Panc1 (cell line): ENCODE measurements around the gene PMCH. TPM values are rescaled to one million over a fixed set of nuclear protein-coding genes. Genes with fewer than 3 reads are reported as not detected.

Experiments used
- ATAC-seq: fragments of 200-7000 bp; cut with Tn5 transposase; 2 replicates; pipeline ENCODE4 v1.9.1; 2020; ENCODE audit warnings: mild to moderate bottlenecking, moderate library complexity
- BruUV-seq: library from RNA; stranded (reverse); fragments of 400-500 nt; replicated peaks from 2 replicates; lab custom pipeline; 2021; lab: Mats Ljungman, UMichigan
- CTCF ChIA-PET: fragments of 300-600 bp; sonication (Branson Sonifier 250); formaldehyde crosslinking; loops from one replicate; lab custom pipeline; 2022; ENCODE audit warnings: antibody characterized with exemption; lab: Charles Lee
- POLR2A ChIA-PET: fragments of 300-600 bp; sonication (Branson Sonifier 250); formaldehyde crosslinking; loops from one replicate; lab custom pipeline; 2022; ENCODE audit warnings: antibody characterized with exemption; lab: Charles Lee
- DNase-seq: peaks from one replicate; pipeline ENCODE4 v3.0.0-alpha.2; 2010; ENCODE audit warnings: low read depth, low spot score
- H3K27ac ChIP-seq: 2 replicates; pipeline ENCODE4 v1.5.1; 2011; ENCODE audit warnings: mild to moderate bottlenecking, low read length, inconsistent platforms
- H3K27me3 ChIP-seq: fragments of 200-500 bp; sonication (Bioruptor generic); 2 replicates; pipeline ENCODE4 v1.6.0; 2014; ENCODE audit warnings: low read length, inconsistent platforms; ENCODE audit not compliant: control insufficient read depth, insufficient read depth
- H3K36me3 ChIP-seq: fragments of 200-500 bp; sonication (Bioruptor generic); 2 replicates; pipeline ENCODE4 v1.5.1; 2014; ENCODE audit warnings: inconsistent platforms, mild to moderate bottlenecking, low read length, moderate library complexity; ENCODE audit not compliant: control insufficient read depth, insufficient read depth
- H3K4me1 ChIP-seq: 2 replicates; pipeline ENCODE4 v1.5.1; 2011; ENCODE audit warnings: inconsistent platforms, mild to moderate bottlenecking, low read length, moderate library complexity; ENCODE audit not compliant: control insufficient read depth, insufficient read depth
- H3K4me3 ChIP-seq, 2 experiments: 2 replicates each; pipeline ENCODE4 v1.5.1; 2011 to 2012; ENCODE audit warnings: low read depth in 2 of 2, low read length in 2 of 2, mild to moderate bottlenecking in 2 of 2, inconsistent platforms in 1 of 2, moderate library complexity in 1 of 2
- H3K9me3 ChIP-seq: fragments of 200-500 bp; sonication (Bioruptor generic); 2 replicates; pipeline ENCODE4 v1.5.1; 2014; ENCODE audit warnings: low read depth, mild to moderate bottlenecking, inconsistent platforms, low read length, moderate library complexity; ENCODE audit not compliant: control insufficient read depth, insufficient read depth
- CTCF ChIP-seq: fragments of 450-650 bp; IDR thresholded peaks from 2 replicates; pipeline ENCODE4 v1.5.1; 2017; ENCODE audit warnings: mild to moderate bottlenecking
- POLR2AphosphoS5 ChIP-seq: IDR thresholded peaks from 2 replicates; pipeline ENCODE4 v1.6.1; 2012; ENCODE audit warnings: mild to moderate bottlenecking, low read depth, low read length, moderate library complexity
- REST ChIP-seq, 2 experiments: IDR thresholded peaks; 2 replicates each; pipeline ENCODE4 v1.6.1; 2011 to 2012; ENCODE audit warnings: low read depth in 2 of 2, control low read depth in 1 of 2, low read length in 1 of 2, mild to moderate bottlenecking in 1 of 2, moderate library complexity in 1 of 2; ENCODE audit not compliant: insufficient read depth in 1 of 2
- SIN3A ChIP-seq: IDR thresholded peaks from 2 replicates; pipeline ENCODE4 v1.6.1; 2012; ENCODE audit warnings: low read depth, mild to moderate bottlenecking, low read length, moderate library complexity, borderline replicate concordance; ENCODE audit not compliant: insufficient read depth
- TCF7L2 ChIP-seq: IDR thresholded peaks from 2 replicates; pipeline ENCODE4 v1.6.1; 2011; ENCODE audit warnings: mild to moderate bottlenecking, low read depth, low read length, inconsistent platforms
- in situ Hi-C: cut with HindIII; loops from 2 replicates; pipeline ENCODE4 v1.10.0; 2016; ENCODE audit warnings: low sequenced_read_pairs, low pct_unique_long_range_greater_than_20kb
- intact Hi-C: fragments of 100-400 bp; cut with micrococcal nuclease; formaldehyde crosslinking; loops from one replicate; pipeline ENCODE4 v1.10.0; 2022; ENCODE audit not compliant: unreplicated experiment
- total RNA-seq: library from RNA; stranded (reverse); gene quantifications from one replicate; pipeline ENCODE4 v1.2.1, GENCODE V29; 2021; ENCODE audit not compliant: unreplicated experiment

PMCH gene
- total RNA-seq, 1 experiment from 2014 or later: not detected

- BruUV-seq: no TSS peak
- intact Hi-C loops (no loop called here), in situ Hi-C loops (no loop called here)
- no peak overlapping the region for H3K4me3 ChIP-seq
- no peaks in the 10 kb centered on the region for H3K27me3 ChIP-seq
- no peaks in the 10 kb centered on the region for H3K9me3 ChIP-seq
- no peak overlapping the region for H3K27ac ChIP-seq
- no peaks in the 10 kb centered on the region for H3K36me3 ChIP-seq
- POLR2A ChIA-PET: no interaction called here
- CTCF ChIA-PET: no interaction called here
- ATAC-seq (no peak), DNase-seq (no peak)
- no peak for TF ChIP-seq POLR2AphosphoS5
- TF ChIP-seq SIN3A: no peak
- TF ChIP-seq TCF7L2: no peak
- H3K4me1 ChIP-seq: no peaks in the 10 kb centered on the region
Observed at GRCh38 chr12:102195826-102196225, 1.8 kb downstream of the PMCH start.

GRCh38 chr12:102182635-102183034, 15.0 kb downstream of the PMCH start:
- no peak overlapping the region for H3K27ac ChIP-seq
- DNase-seq (no peak), ATAC-seq (no peak)
- no TSS peak for BruUV-seq
- H3K4me3 ChIP-seq: no peak overlapping the region
- CTCF ChIA-PET: no interaction called here
- no peaks in the 10 kb centered on the region for H3K27me3 ChIP-seq
- H3K4me1 ChIP-seq: no peaks in the 10 kb centered on the region
- intact Hi-C loops (no loop called here), in situ Hi-C loops (no loop called here)
- POLR2A ChIA-PET: no interaction called here
- TF ChIP-seq CTCF: no peak
- no peak for TF ChIP-seq TCF7L2
- TF ChIP-seq SIN3A: no peak
- no peak for TF ChIP-seq REST (IDR thresholded peaks at IDR 0.05; ENCODE audit: insufficient read depth in 1 of 2, low read depth in 2 of 2, low read length in 1 of 2)
- no peak for TF ChIP-seq POLR2AphosphoS5
- no peaks in the 10 kb centered on the region for H3K9me3 ChIP-seq
- no peaks in the 10 kb centered on the region for H3K36me3 ChIP-seq

- TF ChIP-seq SIN3A (no peak), CTCF (no peak), POLR2AphosphoS5 (no peak), TCF7L2 (no peak), REST (IDR thresholded peaks at IDR 0.05; ENCODE audit: insufficient read depth in 1 of 2, low read depth in 2 of 2, low read length in 1 of 2) (no peak)
Observed at GRCh38 chr12:102174761-102175160, 22.9 kb downstream of the PMCH start.

More at GRCh38 chr12:102174761-102175160, 22.9 kb downstream of the PMCH start:
- in situ Hi-C loops: no loop called here
- Histone ChIP-seq H3K4me3 (no peak overlapping the region), H3K27ac (no peak overlapping the region), H3K4me1 (no peaks in the 10 kb centered on the region), H3K27me3 (no peaks in the 10 kb centered on the region), H3K9me3 (no peaks in the 10 kb centered on the region), H3K36me3 (no peaks in the 10 kb centered on the region)
- intact Hi-C loops: no loop called here
- BruUV-seq: no TSS peak
- POLR2A ChIA-PET: interaction anchor here (0.6 kb wide), 1 partner anchor 268 kb away, joined by 3 read pairs; no protein-coding TSS in a partner anchor
- CTCF ChIA-PET: no interaction called here
- ATAC-seq (no peak), DNase-seq (no peak)
